Measurements from ENCODE around the gene BEST1. TPM values are rescaled to one million over a fixed set of nuclear protein-coding genes. Genes with fewer than 3 reads are reported as not detected.

The BEST1 gene
- total and polyA plus RNA-seq, 9 donors, result 1.0 to 17.8 (median 4.2) TPM

- no peaks in the 10 kb centered on the region for H3K36me3 ChIP-seq
- H3K27ac ChIP-seq, result peak overlapping the region; percentile 26 to 71
- WGBS, 3 donors, result 25 to 42% (median 32%) methylated on average over 7 of the region's 7 CpGs
- DNase-seq, result peak in 1 of 5 donors; percentile 26
- TF ChIP-seq POLR2A (IDR thresholded peaks at IDR 0.05) (no peak), CTCF (IDR thresholded peaks at IDR 0.05) (no peak), EP300 (IDR thresholded peaks at IDR 0.05) (no peak)
- intact Hi-C loops (cut with DNase I), result no loop called here
- peaks cover 46% of the 10 kb centered on the region for H3K4me1 ChIP-seq (ENCODE audit: insufficient read depth)
- no peaks in the 10 kb centered on the region for H3K9me3 ChIP-seq
- no peak overlapping the region for H3K4me3 ChIP-seq
- H3K27me3 ChIP-seq, result no peaks in the 10 kb centered on the region
Measured at GRCh38 chr11:61911128-61911700, 38.9 kb upstream of the BEST1 start.

- Histone ChIP-seq H3K4me1 (ENCODE audit: insufficient read depth) (peaks cover 46% of the 10 kb centered on the region), H3K27ac (peak overlapping the region; percentile 26 to 71), H3K9me3 (no peaks in the 10 kb centered on the region), H3K4me3 (no peak overlapping the region), H3K36me3 (no peaks in the 10 kb centered on the region), H3K27me3 (no peaks in the 10 kb centered on the region)
- WGBS, 3 donors, result 61 to 65% (median 62%) methylated on average over 17 of the region's 17 CpGs
- peak; percentile 67 to 88 (median 74) for DNase-seq
- no peak for TF ChIP-seq POLR2A (IDR thresholded peaks at IDR 0.05)
- no peak for TF ChIP-seq CTCF (IDR thresholded peaks at IDR 0.05)
- TF ChIP-seq EP300 (IDR thresholded peaks at IDR 0.05), result no peak
- intact Hi-C loops (cut with DNase I), result no loop called here
Measured at GRCh38 chr11:61911701-61912529, 38.2 kb upstream of the BEST1 start.

- TF ChIP-seq EP300 (IDR thresholded peaks at IDR 0.05) (no peak), CTCF (IDR thresholded peaks at IDR 0.05) (no peak)
- intact Hi-C loops (cut with DNase I), result no loop called here
- Histone ChIP-seq H3K36me3 (no peaks in the 10 kb centered on the region), H3K4me1 (ENCODE audit: insufficient read depth) (peaks cover 46% of the 10 kb centered on the region), H3K9me3 (no peaks in the 10 kb centered on the region), H3K27ac (peak overlapping the region in 1 of 2 donors; percentile 71), H3K4me3 (no peak overlapping the region), H3K27me3 (no peaks in the 10 kb centered on the region)
- peak in 2 of 5 donors; percentile 19 to 34 for DNase-seq
- WGBS, 3 donors, result 90 to 94% (median 91%) methylated on average over 6 of the region's 6 CpGs
Measured at GRCh38 chr11:61912530-61912898, 37.6 kb upstream of the BEST1 start.

- Histone ChIP-seq H3K27ac (peak overlapping the region in 1 of 2 donors; percentile 33), H3K36me3 (no peaks in the 10 kb centered on the region), H3K4me3 (no peak overlapping the region), H3K4me1 (ENCODE audit: insufficient read depth) (peaks cover 47% of the 10 kb centered on the region), H3K9me3 (no peaks in the 10 kb centered on the region), H3K27me3 (no peaks in the 10 kb centered on the region)
- peak; percentile 13 to 36 (median 27) for DNase-seq
- no peak for TF ChIP-seq CTCF (IDR thresholded peaks at IDR 0.05)
- TF ChIP-seq POLR2A (IDR thresholded peaks at IDR 0.05), result no peak
- TF ChIP-seq EP300 (IDR thresholded peaks at IDR 0.05), result no peak
- WGBS, 3 donors, result 77 to 81% (median 80%) methylated on average over 18 of the region's 18 CpGs
- intact Hi-C loops (cut with DNase I), result no loop called here
Measured at GRCh38 chr11:61912991-61913698, 37.0 kb upstream of the BEST1 start.
